Muscle layer of colon (tissue), 2 donors: ENCODE results near the gene CRYL1.
A peak's percentile ranks its signal among the peaks of the same experiment; 100 is the strongest.

Experiments used
- H3K27ac ChIP-seq: one replicate; pipeline ENCODE4 v1.7.0; 2013; ENCODE audit warnings: low read depth, mild to moderate bottlenecking, low read length, moderate library complexity
- H3K27me3 ChIP-seq, 2 donors: one replicate each; pipeline ENCODE4 v1.7.0; 2013; ENCODE audit warnings: low read length in 2 of 2, mild to moderate bottlenecking in 2 of 2; ENCODE audit not compliant: insufficient read depth in 2 of 2, control insufficient read depth in 1 of 2
- H3K36me3 ChIP-seq: one replicate; pipeline ENCODE4 v1.7.0; 2013; ENCODE audit warnings: mild to moderate bottlenecking, low read length; ENCODE audit not compliant: insufficient read depth
- H3K4me1 ChIP-seq: one replicate; pipeline ENCODE4 v1.7.0; 2013; ENCODE audit warnings: mild to moderate bottlenecking, low read length; ENCODE audit not compliant: insufficient read depth
- H3K4me3 ChIP-seq, 2 donors: one replicate each; pipeline ENCODE4 v1.7.0; 2013; ENCODE audit warnings: low read length in 2 of 2, low read depth in 1 of 2, mild to moderate bottlenecking in 1 of 2, moderate library complexity in 1 of 2
- H3K9ac ChIP-seq: one replicate; pipeline ENCODE4 v1.7.0; 2013; ENCODE audit warnings: low read length
- H3K9me3 ChIP-seq: one replicate; pipeline ENCODE4 v1.7.0; 2013; ENCODE audit warnings: mild to moderate bottlenecking, low read length
- donor health status: abdominal sarcoma.
- donor health status: Adenocarcinoma of cecum.

Gene CRYL1

DNA sequence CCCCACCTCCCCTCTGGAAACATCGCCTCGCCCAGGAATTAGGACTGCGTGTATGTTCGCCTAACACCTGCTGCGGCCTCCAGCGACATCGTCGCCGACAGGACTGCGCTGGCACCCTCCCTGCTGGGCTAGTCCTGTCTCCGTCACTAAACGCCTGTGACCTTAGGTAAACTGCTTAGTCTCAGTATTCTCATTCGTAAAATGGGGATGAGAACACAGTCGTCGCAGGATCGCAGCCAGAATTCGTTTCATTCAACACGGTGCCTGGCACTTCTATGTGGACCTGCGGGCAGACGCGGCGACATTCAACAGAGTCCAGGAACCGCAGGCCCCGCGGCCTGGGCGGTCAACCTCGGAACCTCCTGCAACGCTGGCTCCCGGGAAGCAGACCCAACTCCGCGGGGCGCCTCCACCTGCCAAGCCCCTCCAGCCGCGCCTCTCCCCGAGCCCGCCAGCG is 485 bp downstream of the CRYL1 start:
- Histone ChIP-seq H3K4me1 (peaks cover 7% of the 10 kb centered on the region), H3K9me3 (no peaks in the 10 kb centered on the region), H3K4me3 (peak overlapping the region; percentile 69 to 97), H3K27me3 (no peaks in the 10 kb centered on the region), H3K36me3 (no peaks in the 10 kb centered on the region), H3K27ac (peak overlapping the region; percentile 73), H3K9ac (peak overlapping the region; percentile 86)

DNA sequence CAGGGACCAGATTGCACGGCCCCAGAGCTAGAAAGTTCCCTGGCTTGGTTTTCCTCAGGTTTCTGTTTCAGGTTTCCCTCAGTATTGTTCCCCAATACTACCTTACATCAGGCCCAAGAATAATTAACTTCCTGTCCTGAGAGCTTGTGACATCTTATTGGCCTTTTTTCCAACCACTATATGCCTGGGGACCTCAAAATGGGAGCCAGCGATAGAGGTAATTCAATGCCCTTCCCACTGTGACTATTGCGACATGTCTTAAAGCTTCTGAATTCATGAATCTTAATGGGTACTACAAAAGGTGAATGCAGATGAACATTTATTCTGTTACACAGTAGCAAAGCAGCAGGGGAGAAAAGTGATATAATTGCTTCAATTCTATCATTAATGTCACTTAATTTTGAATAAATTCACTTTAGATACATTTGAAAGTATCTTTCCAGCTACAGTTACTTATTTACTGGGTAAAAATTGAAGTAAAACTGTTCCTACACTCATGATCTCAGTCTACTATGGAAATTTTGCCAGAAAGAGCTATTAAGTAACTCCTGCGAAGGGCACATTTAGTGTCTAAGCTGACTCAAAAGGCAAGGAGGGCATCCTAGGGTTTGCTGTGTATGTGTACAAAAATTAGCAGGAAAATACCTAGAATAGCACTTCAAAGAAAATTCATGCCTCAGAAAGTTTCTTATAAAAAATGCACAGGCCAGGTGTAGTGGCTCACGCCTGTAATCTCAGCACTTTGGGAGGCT is 4.1 kb downstream of the CRYL1 start:
- H3K9ac ChIP-seq: no peak overlapping the region
- H3K27me3 ChIP-seq: no peaks in the 10 kb centered on the region
- no peaks in the 10 kb centered on the region for H3K36me3 ChIP-seq
- no peak overlapping the region for H3K4me3 ChIP-seq
- H3K9me3 ChIP-seq: no peaks in the 10 kb centered on the region
- H3K4me1 ChIP-seq: peaks cover 12% of the 10 kb centered on the region
- H3K27ac ChIP-seq: no peak overlapping the region

DNA sequence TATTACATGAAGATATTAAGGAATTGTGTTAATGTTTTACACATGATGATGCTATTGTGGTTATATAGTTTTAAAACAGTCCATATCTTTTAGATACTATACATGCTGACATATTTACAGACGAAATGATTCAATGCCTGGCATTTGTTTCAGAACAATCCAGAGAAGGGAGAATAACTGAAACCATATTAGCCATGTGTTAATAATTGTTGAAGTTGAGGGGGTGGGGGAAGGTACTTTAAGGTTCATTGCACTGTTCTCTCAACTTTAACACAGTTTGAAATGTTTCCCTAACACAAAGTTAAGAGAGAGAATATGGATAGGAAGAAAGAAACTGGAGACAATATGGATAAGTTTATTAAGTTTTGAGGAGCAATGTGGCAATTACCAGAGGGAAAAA is 5.8 kb downstream of the CRYL1 start:
- Histone ChIP-seq H3K9ac (no peak overlapping the region), H3K9me3 (no peaks in the 10 kb centered on the region), H3K27me3 (no peaks in the 10 kb centered on the region), H3K36me3 (no peaks in the 10 kb centered on the region), H3K27ac (no peak overlapping the region), H3K4me3 (no peak overlapping the region), H3K4me1 (peaks cover 12% of the 10 kb centered on the region)

DNA sequence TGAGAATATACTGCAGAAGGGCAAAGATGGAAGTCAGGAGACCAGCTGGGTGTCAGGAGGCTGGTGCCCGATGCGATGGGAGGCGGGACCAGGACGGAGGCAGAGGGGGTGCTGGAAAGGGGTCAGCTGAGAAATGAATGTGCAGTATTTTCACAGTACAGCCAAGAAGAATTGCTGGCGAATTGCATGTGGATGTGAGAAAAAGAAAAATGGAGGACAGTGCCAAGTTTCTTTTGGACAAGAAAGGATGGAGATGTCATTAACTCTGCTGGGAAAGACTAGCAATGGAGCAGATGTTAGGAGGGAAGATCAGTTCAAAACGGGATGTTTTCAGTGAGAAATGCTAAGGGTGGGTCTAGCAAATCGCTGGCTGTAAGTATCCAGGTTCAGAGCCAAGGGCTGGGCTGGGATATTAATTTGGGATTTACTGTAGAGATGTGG is 7.0 kb downstream of the CRYL1 start:
- Histone ChIP-seq H3K4me3 (no peak overlapping the region), H3K27ac (no peak overlapping the region), H3K36me3 (no peaks in the 10 kb centered on the region), H3K27me3 (no peaks in the 10 kb centered on the region), H3K9ac (no peak overlapping the region), H3K4me1 (peaks cover 5% of the 10 kb centered on the region), H3K9me3 (no peaks in the 10 kb centered on the region)

DNA sequence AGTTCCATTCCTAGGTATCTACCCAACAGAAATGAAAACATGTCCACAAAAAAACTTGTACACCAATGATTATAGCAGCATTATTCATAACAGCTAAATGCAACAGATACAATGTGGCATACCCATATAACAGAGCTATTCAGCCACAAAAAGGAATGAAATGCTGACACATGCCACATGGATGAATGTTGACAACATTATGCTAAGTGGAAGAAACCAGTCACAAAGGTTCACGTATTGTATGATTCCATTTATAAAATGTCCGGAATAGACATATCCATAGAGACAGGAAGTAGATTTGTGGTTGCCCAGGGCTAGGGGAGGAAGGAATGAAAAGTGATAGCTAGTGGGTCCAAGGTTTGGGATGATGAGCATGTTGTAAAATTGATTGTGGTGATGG is 10.8 kb downstream of the CRYL1 start:
- no peaks in the 10 kb centered on the region for H3K9me3 ChIP-seq
- H3K27me3 ChIP-seq: no peaks in the 10 kb centered on the region
- H3K27ac ChIP-seq: no peak overlapping the region
- peaks cover 24% of the 10 kb centered on the region for H3K36me3 ChIP-seq
- no peak overlapping the region for H3K9ac ChIP-seq
- H3K4me1 ChIP-seq: peaks cover 5% of the 10 kb centered on the region
- H3K4me3 ChIP-seq: no peak overlapping the region

DNA sequence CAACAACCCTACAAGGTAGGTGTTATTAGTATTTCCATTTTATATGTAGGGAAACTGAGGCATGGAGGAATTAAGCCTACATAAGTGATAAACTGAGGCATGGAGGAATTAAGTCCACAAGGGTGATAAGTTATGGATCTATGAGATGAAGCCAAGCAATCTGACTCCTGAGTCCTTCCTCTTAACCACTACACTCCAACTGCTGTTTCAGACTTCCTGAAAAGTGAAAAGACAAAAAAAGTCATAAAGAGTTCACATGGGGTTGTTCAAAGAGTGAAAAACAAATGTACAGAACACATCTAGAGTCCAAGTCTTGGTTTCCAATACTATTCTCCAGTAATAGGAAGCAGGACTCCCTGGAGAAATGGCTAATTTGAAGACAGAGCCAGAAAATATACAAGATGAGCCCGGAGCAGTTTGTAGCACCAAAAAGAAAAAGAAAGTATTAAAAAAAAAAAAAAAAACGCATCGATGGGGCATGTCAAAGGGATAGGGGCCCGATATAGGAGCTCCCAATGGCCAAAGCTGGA is 12.1 kb downstream of the CRYL1 start:
- Histone ChIP-seq H3K27me3 (no peaks in the 10 kb centered on the region), H3K4me1 (peaks cover 5% of the 10 kb centered on the region), H3K9ac (no peak overlapping the region), H3K27ac (no peak overlapping the region), H3K4me3 (no peak overlapping the region), H3K9me3 (no peaks in the 10 kb centered on the region), H3K36me3 (peaks cover 24% of the 10 kb centered on the region)

DNA sequence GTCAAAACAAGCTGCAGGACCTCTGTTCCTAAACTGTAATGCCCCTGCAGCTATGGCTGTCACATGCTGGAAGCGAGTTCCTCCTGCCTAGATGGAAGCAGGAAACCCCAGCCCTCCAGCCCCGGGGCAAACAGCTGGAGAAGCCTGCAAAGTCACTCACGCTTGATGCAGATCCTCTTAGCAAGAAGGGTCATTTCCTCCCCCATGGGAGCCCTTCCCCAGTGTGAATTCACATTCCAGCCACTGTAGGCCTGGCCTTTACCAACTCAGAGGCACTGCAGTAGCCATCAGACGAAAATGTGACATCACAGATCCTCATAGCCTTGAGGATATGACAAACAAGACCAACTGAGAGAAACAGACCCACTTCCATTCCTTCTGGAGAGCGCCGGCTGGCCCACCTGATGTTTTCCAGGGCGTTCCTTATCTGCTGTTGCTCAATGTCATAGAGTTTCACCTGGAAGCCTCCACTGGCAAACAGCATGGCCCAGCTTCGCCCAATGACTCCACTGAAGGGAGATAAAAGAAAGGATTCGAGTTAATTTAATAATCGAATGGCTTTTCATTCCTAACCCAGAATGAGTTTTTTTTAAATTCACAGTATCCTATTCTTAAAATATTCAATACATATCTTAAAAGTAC is 13.5 kb downstream of the CRYL1 start:
- H3K27me3 ChIP-seq: no peaks in the 10 kb centered on the region
- peaks cover 24% of the 10 kb centered on the region for H3K36me3 ChIP-seq
- H3K9ac ChIP-seq: no peak overlapping the region
- no peaks in the 10 kb centered on the region for H3K4me1 ChIP-seq
- H3K27ac ChIP-seq: no peak overlapping the region
- H3K4me3 ChIP-seq: no peak overlapping the region
- no peaks in the 10 kb centered on the region for H3K9me3 ChIP-seq

DNA sequence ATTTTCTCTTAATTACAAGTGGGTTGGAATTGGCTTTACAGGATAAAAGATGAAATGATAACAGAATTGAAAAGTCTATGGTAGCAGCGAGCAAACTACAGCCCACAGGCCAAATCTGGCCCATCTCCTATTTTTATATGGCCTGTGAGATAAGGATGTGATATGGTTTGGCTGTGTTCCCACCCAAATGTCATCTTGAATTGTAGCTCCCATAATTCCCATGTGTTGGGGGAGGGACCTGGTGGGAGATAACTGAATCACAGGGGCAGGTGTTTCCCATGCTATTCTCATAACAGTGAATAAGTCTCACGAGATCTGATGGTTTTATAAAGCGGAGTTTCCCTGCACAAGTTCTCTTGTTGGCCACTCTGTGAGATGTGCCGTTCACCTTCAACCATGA is 19.0 kb downstream of the CRYL1 start:
- Histone ChIP-seq H3K27ac (no peak overlapping the region), H3K4me3 (no peak overlapping the region), H3K9ac (no peak overlapping the region), H3K9me3 (no peaks in the 10 kb centered on the region), H3K36me3 (peaks cover 18% of the 10 kb centered on the region), H3K27me3 (no peaks in the 10 kb centered on the region), H3K4me1 (no peaks in the 10 kb centered on the region)

DNA sequence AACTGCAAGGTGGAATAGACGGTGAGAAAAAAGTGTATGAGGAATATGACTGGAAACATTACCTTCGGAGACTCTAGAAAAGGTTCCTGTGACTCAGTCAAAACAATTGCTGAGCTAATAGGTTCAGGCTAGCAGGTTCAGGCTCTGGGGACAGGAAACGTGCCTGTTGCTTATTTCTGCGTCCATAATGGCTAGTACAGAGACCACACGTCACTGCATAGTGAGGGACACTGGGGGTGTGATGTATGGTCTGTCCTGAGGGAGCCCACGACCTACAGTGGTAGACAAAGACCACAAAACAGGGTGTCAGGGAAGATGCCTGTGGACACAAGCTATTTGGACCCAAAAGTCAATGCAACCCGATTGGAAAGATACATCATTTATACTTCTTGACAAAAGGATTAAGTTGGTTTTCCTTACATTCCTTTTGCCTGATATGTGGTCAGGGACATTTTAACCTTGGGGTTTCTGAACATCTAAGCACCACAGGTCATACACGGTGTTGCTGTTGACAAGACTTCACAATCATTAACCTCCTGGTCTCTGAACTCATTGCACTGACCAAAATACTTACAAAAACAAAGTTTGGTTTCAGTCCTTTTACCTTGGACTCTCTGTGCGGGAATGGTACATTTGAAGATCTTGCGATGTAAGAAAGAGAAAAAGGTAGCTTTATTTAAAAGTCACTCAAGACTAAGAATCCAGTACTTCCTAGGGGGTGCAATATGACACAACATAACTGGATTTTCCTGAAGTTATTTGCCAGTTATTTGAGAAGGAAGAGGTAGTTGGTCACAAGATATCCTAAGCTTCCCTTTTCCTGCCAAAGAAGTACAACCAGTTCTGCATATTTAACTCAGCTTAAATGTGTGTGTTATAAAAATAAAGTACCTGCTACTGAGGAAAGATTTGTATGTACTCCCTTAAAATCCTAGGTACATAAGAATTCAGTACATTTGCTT is 20.0 kb downstream of the CRYL1 start:
- H3K36me3 ChIP-seq: peaks cover 8% of the 10 kb centered on the region
- H3K9me3 ChIP-seq: no peaks in the 10 kb centered on the region
- no peaks in the 10 kb centered on the region for H3K27me3 ChIP-seq
- no peaks in the 10 kb centered on the region for H3K4me1 ChIP-seq
- no peak overlapping the region for H3K4me3 ChIP-seq
- H3K27ac ChIP-seq: no peak overlapping the region
- no peak overlapping the region for H3K9ac ChIP-seq

DNA sequence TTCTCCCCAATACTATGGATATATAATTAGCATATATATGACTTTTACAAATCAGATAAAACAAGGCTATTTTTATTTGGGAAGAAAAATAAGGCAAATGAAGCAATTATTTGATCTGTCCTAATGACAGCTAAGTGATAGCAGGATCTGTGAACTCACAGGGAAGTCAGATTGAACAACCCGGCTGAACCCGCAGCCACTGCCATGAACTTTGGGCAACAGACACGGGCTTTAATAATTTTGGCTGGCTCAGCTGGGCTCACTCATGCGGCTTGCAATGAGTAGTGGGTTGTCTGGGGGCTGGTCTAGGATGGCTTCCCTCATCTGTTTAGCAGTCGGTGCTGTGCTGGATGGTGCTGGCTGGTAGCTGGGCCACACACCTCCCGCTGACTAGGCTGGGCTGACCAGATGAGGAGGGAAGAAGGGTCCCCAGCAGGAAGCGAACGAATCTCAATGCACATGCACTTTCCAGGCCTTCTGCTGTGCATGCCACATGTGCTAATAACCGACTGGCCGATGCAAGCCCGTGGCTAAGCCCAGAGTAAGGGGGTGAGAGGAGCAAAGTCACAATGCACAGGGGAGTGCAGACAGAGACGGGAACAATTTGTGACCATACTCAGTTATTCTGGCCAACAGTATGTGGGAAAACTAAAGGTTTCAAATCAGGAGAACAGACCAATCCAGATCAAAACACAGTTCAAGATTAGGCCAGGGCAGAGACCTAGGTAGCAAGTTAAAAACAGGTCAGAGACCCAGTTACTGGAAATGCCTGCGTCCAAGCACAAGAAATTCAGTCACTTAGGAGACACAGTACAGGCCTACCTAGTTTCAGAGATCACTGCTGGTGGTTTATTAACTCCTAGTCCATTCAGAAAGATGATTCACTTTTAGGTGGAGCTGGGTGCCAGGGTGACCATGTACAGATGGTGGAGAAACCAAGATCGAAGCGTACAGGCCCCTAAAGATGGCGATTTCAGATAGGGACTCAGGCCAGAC is 22.3 kb downstream of the CRYL1 start:
- Histone ChIP-seq H3K4me1 (no peaks in the 10 kb centered on the region), H3K9ac (no peak overlapping the region), H3K27me3 (no peaks in the 10 kb centered on the region), H3K4me3 (no peak overlapping the region), H3K36me3 (no peaks in the 10 kb centered on the region), H3K27ac (no peak overlapping the region), H3K9me3 (no peaks in the 10 kb centered on the region)
